Amniotic epithelial cell (primary cell): Measurements from ENCODE around the gene AGAP1.

Experiments
- DNase-seq: peaks from one replicate; pipeline ENCODE4 v3.0.0-alpha.2; 2010; ENCODE audit warnings: low read depth

AGAP1 gene

DNA sequence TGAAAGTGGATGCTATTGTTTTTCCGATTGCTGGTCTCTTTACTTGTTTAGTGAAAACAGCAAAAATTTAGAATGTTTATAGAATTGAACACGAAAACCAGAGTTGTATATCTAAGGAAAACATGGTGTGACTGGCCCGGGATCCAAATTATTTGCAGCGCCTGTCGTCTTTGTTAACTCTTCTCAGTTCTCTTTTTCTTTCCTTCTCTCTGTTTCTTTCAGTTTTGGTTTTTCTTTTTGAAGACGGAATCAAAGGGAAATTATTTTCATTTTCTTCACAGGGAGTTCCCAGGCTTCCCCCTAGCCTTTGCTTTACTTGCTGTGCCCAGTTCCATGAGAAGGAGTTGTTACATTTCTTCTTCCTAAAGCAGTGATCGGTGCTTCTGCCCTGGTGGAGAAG, 76.0 kb downstream of the AGAP1 start:
- no peak for DNase-seq

GRCh38 chr2:235570256-235570655, 76.4 kb downstream of the AGAP1 start:
- peak; percentile 52 for DNase-seq

- no peak for DNase-seq
These were observed 77.3 kb downstream of the AGAP1 start for GRCh38 chr2:235570966-235571692.

DNA sequence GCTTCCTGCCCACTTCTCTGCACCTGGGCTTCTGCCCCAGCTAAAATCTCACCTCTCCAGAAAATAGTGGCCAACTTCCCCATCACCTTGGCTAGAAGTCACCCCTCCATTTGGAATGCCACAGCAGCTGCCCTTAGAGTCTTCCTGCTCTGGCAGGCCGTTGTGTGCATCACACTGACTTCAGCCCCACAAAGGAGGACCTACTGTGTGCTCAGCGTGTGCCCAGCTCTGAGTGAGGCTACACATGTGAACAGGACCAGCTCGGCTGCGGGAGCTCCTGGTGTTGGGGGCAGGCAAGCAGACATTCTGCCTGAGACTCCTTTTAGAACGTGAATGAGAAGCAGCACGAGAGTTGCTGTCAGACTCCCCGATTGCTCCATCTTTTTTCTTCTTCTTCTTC, 78.7 kb downstream of the AGAP1 start:
- DNase-seq = no peak

DNA sequence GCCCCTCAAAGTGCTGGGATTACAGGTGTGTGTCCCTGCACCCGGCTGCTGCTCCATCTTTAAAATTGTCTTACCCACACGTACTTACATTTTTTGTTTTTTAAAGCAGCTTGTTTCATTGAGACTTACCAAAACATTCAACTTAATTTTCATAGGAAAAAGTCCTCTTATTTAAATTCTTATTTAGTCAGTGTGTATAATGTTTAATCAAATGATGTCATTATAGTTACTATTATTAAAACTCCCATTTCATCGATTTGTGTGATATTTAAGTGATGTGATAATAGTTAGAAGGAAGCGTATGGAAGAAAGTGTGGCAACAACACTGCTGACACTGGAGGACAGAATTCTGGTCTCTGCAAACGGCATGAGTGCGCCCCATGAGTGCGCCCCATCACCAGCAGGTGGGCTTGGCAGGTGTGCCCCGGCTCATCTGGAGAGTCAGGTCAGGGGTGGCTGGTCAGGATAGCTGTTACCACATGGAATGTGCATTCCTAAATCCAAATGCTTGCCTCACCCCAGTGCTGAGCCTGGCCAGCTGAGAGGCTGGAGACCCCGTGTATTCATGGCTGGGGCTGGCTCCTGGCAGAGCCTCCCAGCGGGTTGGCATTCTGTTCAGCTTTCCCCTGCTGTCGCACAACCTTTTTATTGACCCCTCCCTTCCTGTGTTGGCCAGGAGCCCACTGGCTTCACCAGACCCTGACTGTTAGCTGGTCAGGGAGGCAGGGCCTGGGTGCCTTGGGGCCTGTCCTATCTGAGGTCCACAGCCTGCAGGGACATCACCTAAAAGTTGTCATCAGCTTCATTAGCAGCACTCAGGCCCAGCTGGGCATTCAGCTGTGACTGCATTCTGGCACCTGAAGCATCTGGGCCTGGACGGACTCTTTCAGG, 79.7 kb downstream of the AGAP1 start:
- no peak for DNase-seq

DNA sequence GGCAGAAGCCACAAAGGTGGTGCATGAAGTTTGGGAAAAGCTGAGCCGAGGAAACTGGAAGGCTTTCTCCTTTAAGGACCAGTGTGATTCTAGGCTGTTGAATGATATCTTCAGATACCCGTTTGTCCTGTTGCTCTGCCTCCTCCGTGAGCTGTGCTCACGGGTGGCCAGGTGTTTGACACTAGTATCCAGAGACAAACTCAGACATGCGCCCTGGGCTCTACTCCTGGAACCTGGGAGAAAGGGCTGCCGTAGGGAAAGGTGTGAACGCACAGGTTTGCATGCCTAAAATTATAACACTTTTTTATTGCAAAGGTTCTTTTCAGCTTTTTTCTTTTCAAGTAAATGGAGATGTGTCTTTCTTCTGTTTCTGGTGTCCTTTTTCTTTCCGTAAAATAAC, 81.6 kb downstream of the AGAP1 start:
- no peak for DNase-seq

GRCh38 chr2:235575904-235576303, 82.1 kb downstream of the AGAP1 start:
- DNase-seq = no peak

GRCh38 chr2:235576337-235576910, 82.6 kb downstream of the AGAP1 start:
- no peak for DNase-seq

- DNase-seq = peak; percentile 68
These were observed 83.8 kb downstream of the AGAP1 start for GRCh38 chr2:235577404-235578330.

GRCh38 chr2:235579128-235579527, 85.3 kb downstream of the AGAP1 start:
- no peak for DNase-seq

GRCh38 chr2:235580426-235581157, 86.7 kb downstream of the AGAP1 start:
- DNase-seq = no peak

GRCh38 chr2:235582081-235582686, 88.3 kb downstream of the AGAP1 start:
- DNase-seq = no peak

- no peak for DNase-seq
These were observed 88.9 kb downstream of the AGAP1 start for GRCh38 chr2:235582729-235583128.

GRCh38 chr2:235583144-235583543, 89.3 kb downstream of the AGAP1 start:
- no peak for DNase-seq

GRCh38 chr2:235583925-235584637, 90.2 kb downstream of the AGAP1 start:
- DNase-seq = no peak

DNA sequence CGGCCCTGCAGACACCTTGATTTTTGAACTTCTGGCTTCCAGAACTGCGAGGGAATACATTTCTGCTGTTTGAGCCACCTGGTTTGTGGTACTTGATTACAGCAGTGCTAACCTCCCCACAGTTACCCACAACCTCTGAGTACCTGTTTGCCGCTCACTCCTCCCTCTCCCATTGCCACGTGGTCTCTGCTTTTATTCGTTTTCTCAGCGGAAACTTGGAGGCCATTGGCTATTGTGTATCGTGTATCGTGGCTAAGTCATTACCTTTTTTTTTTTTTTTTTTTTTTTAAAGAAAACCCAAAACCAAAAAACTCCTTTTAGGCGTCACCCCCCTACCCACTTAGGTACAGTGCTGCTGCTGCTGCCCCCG, 90.8 kb downstream of the AGAP1 start:
- no peak for DNase-seq

DNA sequence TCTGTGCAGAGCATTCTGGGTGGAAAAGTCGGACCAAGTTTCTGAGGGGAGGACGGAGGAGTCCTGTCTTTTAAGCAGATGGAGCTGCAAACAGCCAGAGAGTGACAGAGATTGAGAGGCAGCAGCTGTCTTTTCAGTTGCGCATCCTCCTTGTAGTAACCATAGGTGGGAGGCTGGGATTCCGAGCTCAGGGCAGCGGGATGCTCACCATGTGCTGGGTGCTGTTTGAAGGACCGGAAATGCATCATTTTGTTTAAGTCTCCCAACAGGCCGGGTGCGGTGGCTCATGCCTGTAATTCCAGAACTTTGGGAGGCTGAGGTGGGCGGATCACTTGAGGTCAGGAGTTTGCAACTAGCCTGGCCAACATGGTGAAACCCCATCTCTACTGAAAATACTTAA, 93.4 kb downstream of the AGAP1 start:
- no peak for DNase-seq

DNA sequence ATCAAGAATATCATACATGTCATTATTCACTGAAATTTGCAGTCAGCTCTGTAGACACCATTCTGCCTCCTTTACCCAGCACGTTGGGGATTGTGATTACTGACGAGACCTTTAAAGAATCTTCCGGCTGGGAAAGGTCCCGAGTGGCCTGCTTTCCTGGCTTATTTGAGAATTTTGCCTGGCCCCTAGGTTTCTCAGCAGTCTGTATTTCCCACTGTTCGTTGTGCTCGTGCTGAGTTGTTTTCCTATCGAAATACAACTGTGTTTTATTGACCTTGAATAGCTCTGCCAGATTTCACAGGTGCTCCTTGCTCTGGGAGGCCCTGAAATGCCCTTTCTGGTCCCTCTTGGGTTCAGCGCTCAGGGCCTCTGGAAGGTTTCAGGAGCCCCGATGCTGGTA, 94.9 kb downstream of the AGAP1 start:
- DNase-seq = no peak

GRCh38 chr2:235591231-235591730, 97.4 kb downstream of the AGAP1 start:
- no peak for DNase-seq

GRCh38 chr2:235591921-235592320, 98.1 kb downstream of the AGAP1 start:
- DNase-seq = no peak
